HL-60 (cell line): ENCODE measurements around the gene EHHADH.

Experiments used
- CTCF ChIP-seq: IDR thresholded peaks from one replicate; pipeline ENCODE4 v1.5.1; 2011; ENCODE audit warnings: low read length, control low read depth, inconsistent platforms; ENCODE audit not compliant: insufficient read depth
- GABPA ChIP-seq: IDR thresholded peaks from 2 replicates; pipeline ENCODE4 v1.6.1; 2012; ENCODE audit warnings: low read depth
- REST ChIP-seq: IDR thresholded peaks from 2 replicates; pipeline ENCODE4 v1.6.1; 2012; ENCODE audit warnings: low read depth; ENCODE audit not compliant: insufficient replicate concordance

GRCh38 chr3:185207931-185208746 lies 45.7 kb downstream of the EHHADH start:
- TF ChIP-seq CTCF, result no peak
- TF ChIP-seq REST, result no peak
- no peak for TF ChIP-seq GABPA
